Measurements from ENCODE around the gene FEZF1. TPM values are rescaled to one million over a fixed set of nuclear protein-coding genes. Genes with fewer than 3 reads are reported as not detected.
"Not testable (repeated sequence)": the region's sequence is repeated elsewhere in the genome, so short reads cannot be mapped to it uniquely, and the experiment has no call there.

FEZF1 gene
- total RNA-seq, 1 experiment from 2014 or later = not detected

- POLR2A ChIA-PET = no interaction called here
- CTCF ChIA-PET = no interaction called here
- H3K4me1 ChIP-seq (ENCODE audit: control insufficient read depth, insufficient read depth, low read length) = no peaks in the 10 kb centered on the region
- no peaks in the 10 kb centered on the region for H3K9me3 ChIP-seq (ENCODE audit: control insufficient read depth, insufficient read depth, low read depth, low read length)
- TF ChIP-seq REST (IDR thresholded peaks at IDR 0.05; ENCODE audit: insufficient read depth in 1 of 2, low read depth in 2 of 2, low read length in 1 of 2) = no peak
- no peak for TF ChIP-seq TCF7L2 (IDR thresholded peaks at IDR 0.05; ENCODE audit: low read depth, low read length)
- TF ChIP-seq SIN3A (IDR thresholded peaks at IDR 0.05; ENCODE audit: borderline replicate concordance, insufficient read depth, low read depth, low read length) = no peak
- TF ChIP-seq POLR2AphosphoS5 (IDR thresholded peaks at IDR 0.05; ENCODE audit: low read depth, low read length) = no peak
- no peak for TF ChIP-seq CTCF (IDR thresholded peaks at IDR 0.05)
- no peak overlapping the region for H3K4me3 ChIP-seq (ENCODE audit: low read depth in 2 of 2, low read length in 2 of 2)
- no peaks in the 10 kb centered on the region for H3K27me3 ChIP-seq (ENCODE audit: control insufficient read depth, insufficient read depth, low read length)
- H3K36me3 ChIP-seq (ENCODE audit: control insufficient read depth, insufficient read depth, low read length) = no peaks in the 10 kb centered on the region
- BruUV-seq (replicated peaks) = no TSS peak
- H3K27ac ChIP-seq (ENCODE audit: low read length) = no peak overlapping the region
- no peak for DNase-seq (ENCODE audit: low read depth, low spot score)
- in situ Hi-C loops (cut with HindIII; ENCODE audit: low pct_unique_long_range_greater_than_20kb, low sequenced_read_pairs) (no loop called here), intact Hi-C loops (cut with micrococcal nuclease; ENCODE audit: unreplicated experiment) (no loop called here)
- no peak for ATAC-seq
Measured at GRCh38 chr7:122289426-122289825, 15.1 kb downstream of the FEZF1 start.

GRCh38 chr7:122284608-122285007, 19.9 kb downstream of the FEZF1 start:
- intact Hi-C loops (cut with micrococcal nuclease; ENCODE audit: unreplicated experiment); DNase-seq (ENCODE audit: low read depth, low spot score); in situ Hi-C loops (cut with HindIII; ENCODE audit: low pct_unique_long_range_greater_than_20kb, low sequenced_read_pairs); H3K36me3 ChIP-seq (ENCODE audit: control insufficient read depth, insufficient read depth, low read length); BruUV-seq (replicated peaks); H3K9me3 ChIP-seq (ENCODE audit: control insufficient read depth, insufficient read depth, low read depth, low read length); H3K27me3 ChIP-seq (ENCODE audit: control insufficient read depth, insufficient read depth, low read length); ATAC-seq; H3K4me1 ChIP-seq (ENCODE audit: control insufficient read depth, insufficient read depth, low read length); CTCF ChIA-PET; H3K27ac ChIP-seq (ENCODE audit: low read length); H3K4me3 ChIP-seq (ENCODE audit: low read depth in 2 of 2, low read length in 2 of 2); POLR2A ChIA-PET: not testable (repeated sequence)

DNA sequence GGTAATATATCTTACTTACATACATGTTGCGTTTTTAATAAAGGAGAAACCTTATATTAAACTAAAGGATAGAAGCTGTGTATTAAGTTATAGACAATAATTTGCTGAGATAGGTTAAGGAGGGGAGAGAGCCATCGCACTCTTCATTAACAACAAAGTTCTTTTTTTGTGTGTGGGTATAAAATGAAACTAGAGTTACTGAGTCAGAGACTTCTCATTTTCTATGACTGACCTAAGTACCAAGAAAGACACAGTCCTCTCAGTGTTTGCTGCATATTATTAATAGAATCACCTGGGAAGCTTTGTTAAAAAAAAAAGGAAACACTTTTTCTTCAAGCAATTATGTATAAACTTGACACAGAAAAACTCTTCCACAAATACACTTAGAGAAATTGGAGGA, 31.4 kb downstream of the FEZF1 start:
- Histone ChIP-seq H3K4me3 (ENCODE audit: low read depth in 2 of 2, low read length in 2 of 2) (no peak overlapping the region), H3K9me3 (ENCODE audit: control insufficient read depth, insufficient read depth, low read depth, low read length) (no peaks in the 10 kb centered on the region), H3K4me1 (ENCODE audit: control insufficient read depth, insufficient read depth, low read length) (no peaks in the 10 kb centered on the region), H3K27me3 (ENCODE audit: control insufficient read depth, insufficient read depth, low read length) (no peaks in the 10 kb centered on the region), H3K27ac (ENCODE audit: low read length) (no peak overlapping the region), H3K36me3 (ENCODE audit: control insufficient read depth, insufficient read depth, low read length) (no peaks in the 10 kb centered on the region)
- POLR2A ChIA-PET = interaction anchor here (0.6 kb wide), 1 partner anchor 255 kb away, joined by 3 read pairs; no protein-coding TSS in a partner anchor
- in situ Hi-C loops (cut with HindIII; ENCODE audit: low pct_unique_long_range_greater_than_20kb, low sequenced_read_pairs) (no loop called here), intact Hi-C loops (cut with micrococcal nuclease; ENCODE audit: unreplicated experiment) (no loop called here)
- DNase-seq (ENCODE audit: low read depth, low spot score) = no peak
- TF ChIP-seq CTCF (IDR thresholded peaks at IDR 0.05) (no peak), POLR2AphosphoS5 (IDR thresholded peaks at IDR 0.05; ENCODE audit: low read depth, low read length) (no peak), SIN3A (IDR thresholded peaks at IDR 0.05; ENCODE audit: borderline replicate concordance, insufficient read depth, low read depth, low read length) (no peak), REST (IDR thresholded peaks at IDR 0.05; ENCODE audit: insufficient read depth in 1 of 2, low read depth in 2 of 2, low read length in 1 of 2) (no peak), TCF7L2 (IDR thresholded peaks at IDR 0.05; ENCODE audit: low read depth, low read length) (no peak)
- BruUV-seq (replicated peaks) = no TSS peak
- CTCF ChIA-PET = no interaction called here
- ATAC-seq = no peak
